ENCODE measurements around the gene CCDC124. TPM values are rescaled to one million over a fixed set of nuclear protein-coding genes. Genes with fewer than 3 reads are reported as not detected.

The CCDC124 gene
- total RNA-seq, 6 experiments from 2014 or later = 86.3 to 115 (median 103) TPM

- Mint-ChIP-seq H3K27me3 (ENCODE audit: insufficient read depth) (no peaks in the 10 kb centered on the region; the same call in 1 of the 2 replicates), H3K9me3 (no peaks in the 10 kb centered on the region), H3K4me1 (ENCODE audit: low read depth) (no peaks in the 10 kb centered on the region), H3K4me3 (no peak overlapping the region), H3K27ac (no peak overlapping the region), H3K36me3 (ENCODE audit: low read depth) (no peaks in the 10 kb centered on the region)
- no peak for TF ChIP-seq CTCF (IDR thresholded peaks at IDR 0.05)
- no peak for DNase-seq
Measured at GRCh38 chr19:17988161-17988560, 55.3 kb downstream of the CCDC124 start.

GRCh38 chr19:17989425-17990094 lies 56.7 kb downstream of the CCDC124 start:
- DNase-seq = no peak
- Mint-ChIP-seq H3K27ac (no peak overlapping the region), H3K27me3 (ENCODE audit: insufficient read depth) (no peaks in the 10 kb centered on the region; the same call in 1 of the 2 replicates), H3K4me1 (ENCODE audit: low read depth) (no peaks in the 10 kb centered on the region), H3K4me3 (no peak overlapping the region), H3K9me3 (no peaks in the 10 kb centered on the region), H3K36me3 (ENCODE audit: low read depth) (no peaks in the 10 kb centered on the region)
- TF ChIP-seq CTCF (IDR thresholded peaks at IDR 0.05) = no peak

- Mint-ChIP-seq H3K9me3 (no peaks in the 10 kb centered on the region), H3K27ac (no peak overlapping the region), H3K36me3 (ENCODE audit: low read depth) (no peaks in the 10 kb centered on the region), H3K4me1 (ENCODE audit: low read depth) (peaks cover 5% of the 10 kb centered on the region; the same call in 1 of the 2 replicates), H3K4me3 (no peak overlapping the region), H3K27me3 (ENCODE audit: insufficient read depth) (peaks cover 2% of the 10 kb centered on the region; the same call in 1 of the 2 replicates)
- TF ChIP-seq CTCF (IDR thresholded peaks at IDR 0.05) = no peak
- no peak for DNase-seq
Measured at GRCh38 chr19:17993076-17993813, 60.4 kb downstream of the CCDC124 start.

Other genes starting within 250 kb of the CCDC124 start
- gene UNC13A, start 244.7 kb upstream of the CCDC124 start, total RNA-seq (2021; fragmentation: NEBNext Ultra II Directional; extraction: Animal tissue kit (Norgen Biotek cat#: 25700)) = under 1 TPM; 0.07 to 0.71 (median 0.21) TPM
- gene MAP1S, start 213.5 kb upstream of the CCDC124 start, total RNA-seq (2021; fragmentation: NEBNext Ultra II Directional; extraction: Animal tissue kit (Norgen Biotek cat#: 25700)) = 10 to 100 TPM; 56.0 to 77.9 (median 68.2) TPM
- gene FCHO1, start 181.5 kb upstream of the CCDC124 start, total RNA-seq (2021; fragmentation: NEBNext Ultra II Directional; extraction: Animal tissue kit (Norgen Biotek cat#: 25700)) = 1 to 10 TPM in 1 of 6 experiments, under 1 TPM in 5; 0.31 to 1.1 (median 0.40) TPM
- gene B3GNT3, start 137.9 kb upstream of the CCDC124 start, total RNA-seq (2021; fragmentation: NEBNext Ultra II Directional; extraction: Animal tissue kit (Norgen Biotek cat#: 25700)) = not detected
- gene INSL3, start 111.5 kb upstream of the CCDC124 start, total RNA-seq (2021; fragmentation: NEBNext Ultra II Directional; extraction: Animal tissue kit (Norgen Biotek cat#: 25700)) = not detected
- under 1 TPM; 0.30 to 1.00 (median 0.40) TPM for gene JAK3, start 85.0 kb upstream of the CCDC124 start, total RNA-seq (2021; fragmentation: NEBNext Ultra II Directional; extraction: Animal tissue kit (Norgen Biotek cat#: 25700))
- gene RPL18A, start 73.1 kb upstream of the CCDC124 start, total RNA-seq (2021; fragmentation: NEBNext Ultra II Directional; extraction: Animal tissue kit (Norgen Biotek cat#: 25700)) = 1,000 to 10,000 TPM; 1,774 to 2,038 (median 1,892) TPM
- not detected for gene SLC5A5, start 61.1 kb upstream of the CCDC124 start, total RNA-seq (2021; fragmentation: NEBNext Ultra II Directional; extraction: Animal tissue kit (Norgen Biotek cat#: 25700))
- gene KCNN1, start 34.1 kb downstream of the CCDC124 start, total RNA-seq (2021; fragmentation: NEBNext Ultra II Directional; extraction: Animal tissue kit (Norgen Biotek cat#: 25700)) = not detected
- 1 to 10 TPM; 5.3 to 8.1 (median 7.0) TPM for gene ARRDC2, start 75.2 kb downstream of the CCDC124 start, total RNA-seq (2021; fragmentation: NEBNext Ultra II Directional; extraction: Animal tissue kit (Norgen Biotek cat#: 25700))
- gene IL12RB1, start 153.9 kb downstream of the CCDC124 start, total RNA-seq (2021; fragmentation: NEBNext Ultra II Directional; extraction: Animal tissue kit (Norgen Biotek cat#: 25700)) = under 1 TPM in 1 of 6 experiments, not detected in 5; 0.10 TPM
- gene MAST3, start 164.8 kb downstream of the CCDC124 start, total RNA-seq (2021; fragmentation: NEBNext Ultra II Directional; extraction: Animal tissue kit (Norgen Biotek cat#: 25700)) = 10 to 100 TPM; 12.2 to 17.4 (median 13.2) TPM
- 10 to 100 TPM; 51.9 to 66.1 (median 56.0) TPM for gene PIK3R2, start 220.1 kb downstream of the CCDC124 start, total RNA-seq (2021; fragmentation: NEBNext Ultra II Directional; extraction: Animal tissue kit (Norgen Biotek cat#: 25700))
- 1 to 10 TPM; 4.9 to 9.0 (median 6.0) TPM for gene IFI30, start 240.8 kb downstream of the CCDC124 start, total RNA-seq (2021; fragmentation: NEBNext Ultra II Directional; extraction: Animal tissue kit (Norgen Biotek cat#: 25700))